GM21390 (cell line): Measurements from ENCODE around the gene CHFR.
"Not testable (repeated sequence)": the region's sequence is repeated elsewhere in the genome, so short reads cannot be mapped to it uniquely, and the experiment has no call there.

Experiments
- ATAC-seq: cut with Tn5 transposase; IDR thresholded peaks from one replicate; pipeline ENCODE4 v1.9.1; 2021; ENCODE audit not compliant: unreplicated experiment

Gene CHFR

GRCh38 chr12:132841151-132841550 is 46.3 kb downstream of the CHFR start:
- ATAC-seq = no peak

- no peak for ATAC-seq
Measured at GRCh38 chr12:132840536-132840935, 46.9 kb downstream of the CHFR start.

GRCh38 chr12:132839558-132840235 is 47.7 kb downstream of the CHFR start:
- no peak for ATAC-seq

- ATAC-seq = no peak
Measured at GRCh38 chr12:132838410-132839080, 48.9 kb downstream of the CHFR start.

- ATAC-seq = no peak
Measured at GRCh38 chr12:132837693-132838409, 49.6 kb downstream of the CHFR start.

GRCh38 chr12:132836795-132837331 is 50.5 kb downstream of the CHFR start:
- ATAC-seq = no peak

- ATAC-seq = not testable (repeated sequence)
Measured at GRCh38 chr12:132836230-132836629, 51.2 kb downstream of the CHFR start.

GRCh38 chr12:132835076-132836025 is 52.1 kb downstream of the CHFR start:
- no peak for ATAC-seq

- no peak for ATAC-seq
Measured at GRCh38 chr12:132834181-132834711, 53.2 kb downstream of the CHFR start.

GRCh38 chr12:132833341-132833740 is 54.1 kb downstream of the CHFR start:
- no peak for ATAC-seq

- no peak for ATAC-seq
Measured at GRCh38 chr12:132831771-132832170, 55.6 kb downstream of the CHFR start.

- ATAC-seq = peak; percentile 89
Measured at GRCh38 chr12:132828706-132829534, 58.5 kb downstream of the CHFR start, which contains the start of gene GOLGA3. GOLGA3 (minus strand) TSS chr12:132828869; CDS start chr12:132822128, 6,741 bp downstream.

GRCh38 chr12:132827763-132828703 is 59.4 kb downstream of the CHFR start:
- peak; percentile 16 for ATAC-seq

- ATAC-seq = no peak
Measured at GRCh38 chr12:132825861-132826260, 61.5 kb downstream of the CHFR start.

- ATAC-seq = no peak
Measured at GRCh38 chr12:132825089-132825488, 62.3 kb downstream of the CHFR start.

- ATAC-seq = no peak
Measured at GRCh38 chr12:132824053-132824452, 63.4 kb downstream of the CHFR start.

GRCh38 chr12:132818562-132818961 is 68.8 kb downstream of the CHFR start:
- ATAC-seq = no peak

- no peak for ATAC-seq
Measured at GRCh38 chr12:132814232-132814631, 73.2 kb downstream of the CHFR start.
